ENCODE measurements around the gene ATP9A.

ATP9A gene

DNA sequence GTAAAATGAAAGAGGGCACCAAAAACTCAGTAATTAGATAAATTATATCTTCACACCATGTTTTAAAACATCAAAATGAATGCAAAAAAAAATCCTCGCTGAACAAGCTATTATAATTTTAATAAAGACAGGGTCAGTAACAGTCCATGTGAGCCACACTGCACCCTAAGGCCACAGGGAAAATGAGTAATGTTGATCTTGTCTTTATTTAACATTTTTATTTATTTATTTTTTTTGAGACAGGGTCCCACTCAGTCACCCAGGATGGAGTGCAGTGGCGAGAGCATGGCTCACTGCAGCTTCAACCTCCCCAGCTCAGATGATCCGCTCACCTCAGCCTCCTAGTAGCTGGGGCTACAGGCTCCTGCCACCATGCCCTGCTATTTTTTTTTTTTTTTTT lies 217.0 kb downstream of the ATP9A start:
- peaks cover 21% of the 10 kb centered on the region for H3K27me3 ChIP-seq
- no peaks in the 10 kb centered on the region for H3K9me3 ChIP-seq
- TF ChIP-seq, protein P1, sequence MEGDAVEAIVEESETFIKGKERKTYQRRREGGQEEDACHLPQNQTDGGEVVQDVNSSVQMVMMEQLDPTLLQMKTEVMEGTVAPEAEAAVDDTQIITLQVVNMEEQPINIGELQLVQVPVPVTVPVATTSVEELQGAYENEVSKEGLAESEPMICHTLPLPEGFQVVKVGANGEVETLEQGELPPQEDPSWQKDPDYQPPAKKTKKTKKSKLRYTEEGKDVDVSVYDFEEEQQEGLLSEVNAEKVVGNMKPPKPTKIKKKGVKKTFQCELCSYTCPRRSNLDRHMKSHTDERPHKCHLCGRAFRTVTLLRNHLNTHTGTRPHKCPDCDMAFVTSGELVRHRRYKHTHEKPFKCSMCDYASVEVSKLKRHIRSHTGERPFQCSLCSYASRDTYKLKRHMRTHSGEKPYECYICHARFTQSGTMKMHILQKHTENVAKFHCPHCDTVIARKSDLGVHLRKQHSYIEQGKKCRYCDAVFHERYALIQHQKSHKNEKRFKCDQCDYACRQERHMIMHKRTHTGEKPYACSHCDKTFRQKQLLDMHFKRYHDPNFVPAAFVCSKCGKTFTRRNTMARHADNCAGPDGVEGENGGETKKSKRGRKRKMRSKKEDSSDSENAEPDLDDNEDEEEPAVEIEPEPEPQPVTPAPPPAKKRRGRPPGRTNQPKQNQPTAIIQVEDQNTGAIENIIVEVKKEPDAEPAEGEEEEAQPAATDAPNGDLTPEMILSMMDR (IDR thresholded peaks at IDR 0.05; ENCODE audit: low read depth, low read length) = no peak
- no peaks in the 10 kb centered on the region for H3K4me1 ChIP-seq
- no peak for DNase-seq
- no peak overlapping the region for H3K4me3 ChIP-seq (ENCODE audit: low read depth, low read length)
- H3K36me3 ChIP-seq = no peaks in the 10 kb centered on the region

DNA sequence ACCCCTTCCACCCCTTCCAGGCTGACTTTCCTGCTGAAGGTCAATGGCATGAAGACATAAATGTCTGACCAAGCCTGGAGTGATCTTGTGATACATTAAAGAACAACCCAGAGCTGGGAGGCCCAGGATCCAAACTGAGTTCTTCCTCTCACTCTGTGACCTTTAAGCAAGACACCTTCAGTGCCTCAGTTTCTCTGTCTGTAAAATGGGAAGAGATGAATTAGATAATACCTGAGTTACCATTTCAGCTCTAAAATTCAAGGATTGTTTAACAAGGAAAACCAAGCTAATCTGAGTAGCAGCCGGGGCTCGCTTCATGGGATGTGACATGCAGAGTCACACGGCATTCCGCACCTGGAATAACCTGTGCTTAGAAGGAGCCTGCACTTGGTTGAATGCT lies 218.7 kb downstream of the ATP9A start:
- Histone ChIP-seq H3K4me3 (ENCODE audit: low read depth, low read length) (no peak overlapping the region), H3K36me3 (no peaks in the 10 kb centered on the region), H3K4me1 (no peaks in the 10 kb centered on the region), H3K9me3 (no peaks in the 10 kb centered on the region), H3K27me3 (peaks cover 21% of the 10 kb centered on the region)
- no peak for DNase-seq
- TF ChIP-seq, protein P1 (IDR thresholded peaks at IDR 0.05; ENCODE audit: low read depth, low read length) = no peak

DNA sequence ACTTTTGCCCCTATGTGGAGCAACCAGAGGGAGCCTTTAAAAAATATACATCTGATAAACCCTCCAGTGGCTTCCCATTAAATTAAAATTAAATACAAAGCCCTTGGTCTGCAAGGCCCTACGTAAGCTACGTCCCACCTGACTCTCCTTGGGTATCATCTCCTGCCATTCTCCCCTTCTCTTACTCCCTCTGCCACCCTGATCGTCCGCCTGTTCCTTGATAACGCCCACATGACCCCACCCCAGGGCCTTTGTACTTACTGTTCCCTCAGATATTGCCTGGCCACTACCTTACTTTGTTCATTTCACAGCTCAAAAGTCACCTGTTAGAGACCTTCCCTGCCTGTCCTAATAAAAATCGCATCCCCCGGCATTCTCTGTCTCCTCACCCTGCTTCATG lies 220.2 kb downstream of the ATP9A start:
- H3K4me1 ChIP-seq = no peaks in the 10 kb centered on the region
- no peaks in the 10 kb centered on the region for H3K36me3 ChIP-seq
- H3K4me3 ChIP-seq (ENCODE audit: low read depth, low read length) = no peak overlapping the region
- DNase-seq = no peak
- peaks cover 34% of the 10 kb centered on the region for H3K27me3 ChIP-seq
- TF ChIP-seq, protein P1 (IDR thresholded peaks at IDR 0.05; ENCODE audit: low read depth, low read length) = no peak
- H3K9me3 ChIP-seq = no peaks in the 10 kb centered on the region

Measured in BE2C (cell line).